GM21367 (cell line): ENCODE measurements around the gene OCEL1.

Experiments
- ATAC-seq: cut with Tn5 transposase; IDR thresholded peaks from one replicate; pipeline ENCODE4 v1.9.1; 2021; ENCODE audit not compliant: unreplicated experiment

Gene OCEL1

DNA sequence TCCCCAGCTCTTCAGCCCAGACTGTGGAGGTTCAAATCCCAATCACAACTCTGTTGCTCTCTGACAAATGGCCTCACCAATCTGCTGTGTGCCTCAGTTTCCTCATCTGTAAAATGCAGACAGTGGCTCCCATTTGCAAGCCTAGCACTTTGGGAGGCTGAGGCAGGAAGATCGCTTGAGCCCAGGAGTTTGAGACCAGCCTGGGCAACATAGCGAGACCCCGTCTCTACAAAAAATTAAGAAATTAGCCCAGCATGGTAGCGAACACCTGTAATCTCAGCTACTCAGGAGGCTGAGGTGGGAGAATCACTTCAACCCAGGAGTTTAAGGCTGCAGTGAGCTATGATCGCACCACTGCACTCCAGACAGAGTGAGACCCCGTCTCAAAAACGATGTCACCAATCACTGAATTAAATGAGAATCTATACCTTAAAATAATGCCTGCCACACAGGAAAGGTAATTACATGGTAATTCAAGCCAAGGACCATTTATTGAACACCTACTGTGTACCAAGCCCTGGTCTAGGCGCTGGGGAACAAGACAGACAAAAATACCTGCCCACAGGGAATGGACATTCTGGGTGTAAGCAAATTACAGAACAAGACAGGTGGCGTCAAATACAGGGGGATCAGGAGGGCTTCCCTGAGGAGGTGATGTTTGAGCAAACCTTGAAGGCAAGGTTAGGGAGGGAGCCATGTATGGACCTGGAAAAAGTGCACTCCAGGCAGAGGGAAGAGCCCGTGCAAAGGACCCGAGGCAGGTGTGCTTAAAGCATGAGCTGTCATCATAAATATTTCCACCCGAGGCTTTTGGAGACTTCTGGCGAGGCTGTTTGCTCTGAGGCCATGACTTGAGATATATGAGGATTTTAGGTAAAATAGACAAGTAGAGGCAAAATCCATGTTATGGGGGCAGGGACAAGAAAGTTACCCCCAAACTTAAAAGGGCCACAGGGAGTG lies 12.0 kb downstream of the OCEL1 start:
- no peak for ATAC-seq

GRCh38 chr19:17240062-17240752 lies 14.2 kb downstream of the OCEL1 start:
- ATAC-seq, result no peak

GRCh38 chr19:17240826-17241399 lies 14.9 kb downstream of the OCEL1 start:
- no peak for ATAC-seq

- no peak for ATAC-seq
These were observed 16.6 kb downstream of the OCEL1 start for GRCh38 chr19:17242431-17243208.

- no peak for ATAC-seq
These were observed 17.3 kb downstream of the OCEL1 start for GRCh38 chr19:17243211-17243829.

- no peak for ATAC-seq
These were observed 18.0 kb downstream of the OCEL1 start for GRCh38 chr19:17243830-17244617.

DNA sequence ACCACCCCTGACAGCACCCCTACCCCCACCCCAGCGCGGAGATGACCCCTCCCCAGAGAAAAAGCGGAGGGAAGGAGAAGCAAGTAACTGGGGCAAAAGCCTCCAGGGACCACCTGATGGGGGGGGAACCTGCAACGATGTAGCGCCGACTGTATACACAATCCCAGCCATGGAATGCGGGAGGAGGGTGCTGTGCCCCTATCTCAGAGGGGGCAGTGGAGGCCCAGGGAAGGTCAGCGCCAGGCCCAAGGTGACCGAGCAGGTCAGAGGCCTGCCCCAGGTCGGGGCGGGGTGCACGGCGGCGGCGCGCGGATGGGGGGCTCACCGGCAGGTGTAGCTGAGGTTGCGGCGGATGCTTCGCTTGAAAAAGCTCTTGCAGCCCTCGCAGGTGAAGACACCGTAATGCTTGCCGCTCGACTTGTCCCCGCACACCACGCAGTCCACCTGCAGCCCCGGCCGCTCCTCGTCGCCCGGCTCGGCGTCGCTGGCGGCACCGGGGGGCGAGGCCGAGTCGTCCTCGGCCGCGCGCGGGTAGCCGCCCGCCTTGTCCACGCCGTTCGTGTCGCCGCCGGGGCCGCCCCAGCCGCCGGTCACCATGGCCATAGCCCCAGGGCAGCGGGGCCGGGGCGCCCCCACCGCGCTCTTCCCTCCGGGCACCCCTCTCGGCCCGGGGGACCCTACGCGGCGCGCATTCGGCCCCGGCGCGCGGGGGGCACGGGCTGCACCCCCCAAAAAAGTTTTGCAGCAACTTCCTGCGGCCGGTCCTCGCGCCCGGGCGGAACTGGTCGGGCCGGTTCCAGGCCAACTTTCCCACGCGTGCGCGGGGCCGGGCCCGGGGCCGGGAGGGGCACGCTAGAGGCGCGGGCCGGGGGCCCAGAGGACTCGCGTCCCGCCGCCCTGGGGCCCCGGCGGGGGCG lies 18.9 kb downstream of the OCEL1 start:
- ATAC-seq, result no peak

- ATAC-seq, result no peak
These were observed 19.5 kb downstream of the OCEL1 start, which contains the start of gene NR2F6 for GRCh38 chr19:17245535-17245984. TSS of gene NR2F6 (minus strand) at chr19:17245919. CDS start at chr19:17245220, 699 bp downstream.

- ATAC-seq, result no peak
These were observed 20.8 kb downstream of the OCEL1 start for GRCh38 chr19:17246681-17247425.

- no peak for ATAC-seq
These were observed 22.2 kb downstream of the OCEL1 start for GRCh38 chr19:17248011-17248776.

DNA sequence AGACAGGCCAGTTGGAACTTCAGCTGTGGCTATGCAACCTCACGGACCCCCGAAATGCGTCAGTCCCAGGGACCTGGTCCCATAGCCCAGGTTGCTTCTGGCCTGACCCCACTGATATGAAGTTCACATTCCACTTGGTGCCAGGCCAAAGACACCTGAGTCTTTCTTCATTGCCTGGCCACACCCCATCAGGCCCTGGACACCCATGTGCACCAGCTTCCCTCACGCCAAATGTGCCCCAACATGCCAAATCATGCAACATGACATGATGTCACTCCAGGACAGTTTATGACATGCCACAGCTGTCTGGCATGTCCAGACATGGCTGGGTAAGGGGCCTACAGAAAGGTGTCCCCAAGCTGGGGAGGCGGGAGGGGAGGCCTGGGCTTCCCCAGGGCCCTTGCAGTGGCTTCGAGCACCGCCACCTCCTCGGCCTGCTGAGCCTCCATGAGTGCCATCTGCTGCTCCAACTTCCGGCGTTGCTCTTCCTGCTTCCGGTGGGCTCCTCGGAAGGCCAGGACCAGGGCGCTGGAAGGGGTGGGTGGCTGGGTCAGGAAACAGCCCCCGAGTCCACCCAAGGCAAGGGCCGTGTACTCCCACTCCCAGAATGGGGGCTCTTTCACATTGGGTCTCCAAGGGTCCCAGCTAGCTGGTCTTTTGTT lies 24.0 kb downstream of the OCEL1 start:
- ATAC-seq, result no peak

DNA sequence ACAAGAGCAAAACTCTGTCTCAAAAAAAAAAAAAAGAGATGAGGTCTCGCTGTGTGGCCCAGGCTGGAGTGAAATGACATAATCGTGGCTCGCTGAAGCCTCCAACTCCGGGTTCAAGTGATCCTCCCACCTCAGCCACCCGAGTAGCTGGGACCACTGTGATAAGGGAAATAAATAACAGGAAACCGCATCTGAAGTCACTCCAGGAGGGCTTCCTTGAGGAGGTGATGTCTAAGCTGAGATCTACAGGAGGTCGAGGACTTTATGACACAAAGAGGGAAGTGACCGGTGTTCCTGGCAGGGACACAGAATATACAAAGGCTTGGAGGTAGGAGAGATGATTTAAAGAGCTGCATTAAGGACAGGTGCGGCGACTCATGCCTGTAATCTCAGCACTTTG lies 28.6 kb downstream of the OCEL1 start:
- ATAC-seq, result no peak

DNA sequence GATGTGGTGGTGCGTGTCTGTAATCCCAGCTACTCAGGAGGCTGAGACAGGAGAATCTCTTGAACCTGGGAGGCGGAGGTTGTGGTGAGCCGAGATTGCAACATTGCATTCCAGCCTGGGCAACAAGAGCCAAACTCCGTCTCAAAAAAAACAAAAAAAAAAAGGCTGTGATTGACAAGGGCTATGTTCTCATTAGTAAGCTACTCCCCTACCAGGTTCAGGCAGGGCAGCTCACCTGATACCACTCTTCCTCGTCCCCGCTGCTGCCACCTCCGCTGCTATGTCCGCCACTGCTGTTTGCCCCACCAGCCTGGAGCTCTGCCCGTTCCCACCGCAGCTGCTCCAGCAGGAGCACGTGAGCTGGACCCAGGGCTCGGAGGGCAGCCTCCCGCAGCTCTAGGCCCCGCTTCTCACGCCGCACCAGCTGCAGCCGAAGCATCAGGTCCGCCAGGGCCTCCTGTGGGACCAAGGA lies 29.2 kb downstream of the OCEL1 start:
- no peak for ATAC-seq

DNA sequence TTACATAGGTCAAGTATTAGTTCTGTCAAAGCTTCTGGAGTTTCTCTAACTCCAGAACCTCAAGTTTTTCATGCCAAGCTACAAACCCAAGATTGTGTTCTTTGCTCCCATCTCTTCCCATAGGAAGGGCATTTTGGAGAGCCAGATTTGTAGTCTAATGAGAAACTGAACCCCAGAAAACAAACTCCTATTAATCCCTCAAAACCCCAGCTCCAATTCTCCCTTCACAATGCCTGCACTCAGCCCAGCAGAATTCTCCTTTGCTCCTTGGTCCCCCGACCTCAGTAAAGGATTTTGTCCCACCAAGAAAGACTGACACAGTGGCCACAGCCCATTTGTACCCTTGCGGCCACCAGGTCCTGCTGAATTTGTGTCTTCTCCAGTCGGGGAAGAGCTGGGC lies 30.1 kb downstream of the OCEL1 start:
- no peak for ATAC-seq

DNA sequence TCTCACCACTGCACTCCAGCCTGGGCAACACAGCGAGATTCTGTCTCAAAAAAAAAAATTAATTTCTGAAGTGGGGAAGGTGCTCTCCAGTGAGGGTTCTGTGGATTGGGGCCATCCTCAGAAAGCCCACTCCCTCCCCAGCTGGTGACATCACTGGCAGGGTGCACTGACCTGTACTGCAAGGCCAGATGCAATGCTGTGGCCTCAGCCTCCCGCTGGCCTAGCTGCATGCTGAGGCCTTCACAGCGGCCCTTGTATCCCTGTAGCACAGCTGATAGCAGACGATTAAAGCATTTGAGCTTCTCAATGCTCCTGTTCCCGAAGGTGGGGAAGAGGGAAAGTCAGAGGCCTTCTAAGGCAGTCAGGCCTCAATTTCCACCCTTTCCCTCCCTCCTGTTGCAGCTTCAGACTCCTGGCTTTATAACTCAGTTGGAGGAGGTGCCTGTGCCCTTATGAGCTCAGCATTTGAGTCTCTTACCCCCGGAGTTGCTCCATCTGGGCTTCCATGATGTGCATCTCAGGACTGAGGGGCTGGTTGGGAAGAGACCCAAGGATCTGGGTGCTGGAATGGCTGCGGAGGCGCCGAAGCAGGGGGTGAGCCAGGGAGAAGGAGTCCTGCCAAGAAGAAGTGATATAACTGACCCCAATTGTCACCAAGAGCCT lies 33.2 kb downstream of the OCEL1 start:
- ATAC-seq, result no peak

- ATAC-seq, result no peak
These were observed 33.9 kb downstream of the OCEL1 start for GRCh38 chr19:17259934-17260333.
